Activated T-helper 9 cell treated with anti-CD3 and anti-CD28 coated beads, Interleukin-2, amount 50 U/mL, for 16 hours (primary cell): ENCODE data around the gene B3GALNT2.

Experiments used
- DNase-seq: peaks from one replicate; pipeline ENCODE4 v3.0.0-alpha.2; 2020; ENCODE audit warnings: low read depth

B3GALNT2 gene

GRCh38 chr1:235454021-235454420 lies 50.2 kb downstream of the B3GALNT2 start:
- DNase-seq = no peak

- DNase-seq = no peak
Observed at GRCh38 chr1:235450886-235451483, 53.3 kb downstream of the B3GALNT2 start.

- no peak for DNase-seq
Observed at GRCh38 chr1:235450433-235450832, 53.8 kb downstream of the B3GALNT2 start.

- no peak for DNase-seq
Observed at GRCh38 chr1:235448616-235449015, 55.6 kb downstream of the B3GALNT2 start.

- no peak for DNase-seq
Observed at GRCh38 chr1:235442788-235443429, 61.3 kb downstream of the B3GALNT2 start.

GRCh38 chr1:235441159-235441685 lies 63.0 kb downstream of the B3GALNT2 start:
- no peak for DNase-seq

GRCh38 chr1:235434001-235434400 lies 70.3 kb downstream of the B3GALNT2 start:
- DNase-seq = no peak

- DNase-seq = no peak
Observed at GRCh38 chr1:235430991-235431390, 73.3 kb downstream of the B3GALNT2 start.

- DNase-seq = no peak
Observed at GRCh38 chr1:235429143-235429542, 75.1 kb downstream of the B3GALNT2 start.

GRCh38 chr1:235427447-235427846 lies 76.8 kb downstream of the B3GALNT2 start:
- no peak for DNase-seq

GRCh38 chr1:235426680-235427079 lies 77.6 kb downstream of the B3GALNT2 start:
- no peak for DNase-seq

GRCh38 chr1:235426143-235426542 lies 78.1 kb downstream of the B3GALNT2 start:
- no peak for DNase-seq

GRCh38 chr1:235425357-235425756 lies 78.9 kb downstream of the B3GALNT2 start:
- no peak for DNase-seq

GRCh38 chr1:235424092-235424491 lies 80.2 kb downstream of the B3GALNT2 start:
- DNase-seq = no peak

- DNase-seq = no peak
Observed at GRCh38 chr1:235423214-235423652, 81.0 kb downstream of the B3GALNT2 start.

GRCh38 chr1:235421751-235422150 lies 82.5 kb downstream of the B3GALNT2 start:
- no peak for DNase-seq

- peak; percentile 24 for DNase-seq
Observed at GRCh38 chr1:235417086-235417697, 87.1 kb downstream of the B3GALNT2 start.

- DNase-seq = no peak
Observed at GRCh38 chr1:235416662-235417049, 87.6 kb downstream of the B3GALNT2 start.

- peak; percentile 42 for DNase-seq
Observed at GRCh38 chr1:235415008-235415904, 89.0 kb downstream of the B3GALNT2 start.

- no peak for DNase-seq
Observed at GRCh38 chr1:235411489-235412486, 92.5 kb downstream of the B3GALNT2 start.

- DNase-seq = no peak
Observed at GRCh38 chr1:235410467-235410866, 93.8 kb downstream of the B3GALNT2 start.
